Cerebellar cortex (tissue), 1 donor: ENCODE results near the gene RGL4.
A peak's percentile ranks its signal among the peaks of the same experiment; 100 is the strongest.
"Not testable (repeated sequence)": the region's sequence is repeated elsewhere in the genome, so short reads cannot be mapped to it uniquely, and the experiment has no call there.

Experiments
- DNase-seq: peaks from one replicate; pipeline ENCODE4 v3.0.0-alpha.2; 2015; ENCODE audit warnings: low spot score

Gene RGL4

GRCh38 chr22:23690713-23691112 lies at the start of gene RGL4:
TSS of gene RGL4 (plus strand) at chr22:23691013. CDS start at chr22:23692031, 1,018 bp downstream.
- no peak for DNase-seq

DNA sequence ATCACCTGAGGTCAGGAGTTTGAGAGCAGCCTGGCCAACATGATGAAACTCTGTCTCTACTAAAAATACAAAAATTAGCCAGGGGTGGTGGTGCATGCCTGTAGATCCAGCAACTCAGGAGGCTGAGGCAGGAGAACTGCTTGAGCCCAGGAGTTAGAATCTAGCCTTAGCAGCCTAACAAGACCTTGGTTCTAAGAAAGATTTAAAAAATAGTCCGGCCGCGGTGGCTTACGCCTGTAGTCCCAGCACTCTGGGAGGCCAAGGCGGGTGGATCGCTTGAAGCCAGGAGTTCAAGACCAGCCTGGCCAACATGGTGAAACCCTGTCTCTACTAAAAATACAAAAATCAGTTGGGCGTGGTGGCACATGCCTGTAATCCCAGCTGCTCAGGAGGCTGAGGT lies 44.3 kb upstream of the RGL4 start:
- not testable (repeated sequence) for DNase-seq

GRCh38 chr22:23649071-23649501 lies 41.7 kb upstream of the RGL4 start:
- no peak for DNase-seq

DNA sequence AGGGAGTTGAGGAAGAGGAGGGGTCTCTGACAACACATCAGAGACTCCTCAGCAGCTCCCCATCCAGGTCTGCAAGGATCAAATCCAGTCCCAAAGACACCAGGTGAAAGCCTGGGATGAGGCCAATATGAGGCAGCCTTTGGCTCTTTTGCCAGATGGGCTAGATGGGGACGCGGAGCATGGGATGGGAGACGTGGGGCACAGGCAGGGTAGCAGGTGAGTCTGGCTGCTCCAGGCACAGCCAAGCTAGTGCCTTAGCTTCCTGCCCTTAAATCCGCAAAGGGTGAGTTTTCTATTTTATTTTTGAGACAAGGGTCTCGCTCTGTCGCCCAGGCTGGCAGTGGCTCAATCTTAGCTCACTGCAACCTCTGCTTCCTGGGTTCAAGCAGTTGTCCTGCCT lies 39.1 kb upstream of the RGL4 start:
- DNase-seq, result no peak

- DNase-seq, result no peak
Measured at GRCh38 chr22:23652286-23652685, 38.5 kb upstream of the RGL4 start.

DNA sequence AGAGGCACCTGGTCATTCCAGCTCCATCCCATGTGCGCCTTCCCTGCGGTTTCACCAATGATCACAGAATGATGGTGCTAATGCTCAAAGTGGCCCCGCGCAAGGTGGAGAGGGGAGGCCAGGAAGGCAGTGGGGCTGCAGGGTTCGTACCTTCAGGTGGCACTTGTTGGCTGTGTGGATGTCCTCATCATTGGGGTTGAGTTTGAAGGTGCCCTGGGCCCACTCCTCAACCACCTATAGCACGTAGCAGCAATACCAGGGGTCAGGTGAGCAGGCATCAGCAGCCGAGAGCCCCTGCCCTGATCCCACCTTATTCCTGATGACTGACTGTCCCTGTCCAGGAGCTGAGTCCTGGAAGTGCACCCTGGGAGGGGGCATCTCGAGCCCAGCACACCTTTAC lies 38.1 kb upstream of the RGL4 start:
- no peak for DNase-seq

- DNase-seq, result no peak
Measured at GRCh38 chr22:23655891-23656475, 34.8 kb upstream of the RGL4 start.

- no peak for DNase-seq
Measured at GRCh38 chr22:23657727-23658126, 33.1 kb upstream of the RGL4 start.

- DNase-seq, result not testable (repeated sequence)
Measured at GRCh38 chr22:23660381-23660780, 30.4 kb upstream of the RGL4 start.

DNA sequence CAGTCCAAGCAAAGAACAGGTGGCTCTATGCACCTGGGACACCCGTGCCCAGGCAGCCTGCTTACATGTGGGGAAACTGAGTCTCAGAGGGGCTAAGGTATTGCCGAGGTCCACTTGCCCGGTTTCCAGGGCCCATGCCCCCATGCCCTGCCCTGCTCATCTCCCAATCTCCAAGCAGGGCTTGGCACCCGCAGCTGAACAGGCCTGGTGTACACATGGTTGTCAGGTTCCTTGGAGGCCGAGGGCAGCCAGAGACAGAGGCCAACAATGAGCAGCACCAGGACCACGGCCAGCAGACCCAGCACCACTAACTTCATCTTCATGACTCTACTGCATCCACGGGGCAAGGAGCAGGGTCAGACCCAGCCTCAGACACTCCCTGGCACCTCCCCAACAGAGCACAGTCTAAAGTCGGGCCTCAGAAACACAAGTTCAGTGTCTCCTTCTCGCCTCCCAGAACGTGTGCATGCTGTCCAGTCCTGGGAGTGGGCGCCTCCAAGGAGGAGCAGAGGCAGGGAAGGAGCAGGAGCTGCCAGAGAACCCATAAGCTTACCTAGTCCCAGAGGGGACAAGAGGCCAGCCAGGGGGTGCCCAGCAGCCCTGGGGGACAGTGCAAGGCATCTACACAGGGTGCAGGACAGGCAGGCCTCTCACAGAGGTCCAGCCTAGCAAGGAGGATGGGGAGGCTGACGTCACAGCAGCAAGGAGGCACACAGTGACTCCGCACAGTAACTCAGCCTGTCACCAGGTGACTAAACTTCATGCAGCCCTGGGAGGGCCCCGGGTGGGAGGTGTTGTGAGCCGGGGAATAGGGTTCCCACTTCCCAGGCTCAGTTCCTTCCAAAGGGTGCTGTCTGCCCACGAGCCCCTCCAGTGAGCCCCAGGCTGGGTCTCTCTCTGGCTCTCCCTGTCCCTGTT lies 20.2 kb upstream of the RGL4 start:
- DNase-seq, result no peak

GRCh38 chr22:23671387-23671786 lies 19.4 kb upstream of the RGL4 start:
- DNase-seq, result not testable (repeated sequence)

DNA sequence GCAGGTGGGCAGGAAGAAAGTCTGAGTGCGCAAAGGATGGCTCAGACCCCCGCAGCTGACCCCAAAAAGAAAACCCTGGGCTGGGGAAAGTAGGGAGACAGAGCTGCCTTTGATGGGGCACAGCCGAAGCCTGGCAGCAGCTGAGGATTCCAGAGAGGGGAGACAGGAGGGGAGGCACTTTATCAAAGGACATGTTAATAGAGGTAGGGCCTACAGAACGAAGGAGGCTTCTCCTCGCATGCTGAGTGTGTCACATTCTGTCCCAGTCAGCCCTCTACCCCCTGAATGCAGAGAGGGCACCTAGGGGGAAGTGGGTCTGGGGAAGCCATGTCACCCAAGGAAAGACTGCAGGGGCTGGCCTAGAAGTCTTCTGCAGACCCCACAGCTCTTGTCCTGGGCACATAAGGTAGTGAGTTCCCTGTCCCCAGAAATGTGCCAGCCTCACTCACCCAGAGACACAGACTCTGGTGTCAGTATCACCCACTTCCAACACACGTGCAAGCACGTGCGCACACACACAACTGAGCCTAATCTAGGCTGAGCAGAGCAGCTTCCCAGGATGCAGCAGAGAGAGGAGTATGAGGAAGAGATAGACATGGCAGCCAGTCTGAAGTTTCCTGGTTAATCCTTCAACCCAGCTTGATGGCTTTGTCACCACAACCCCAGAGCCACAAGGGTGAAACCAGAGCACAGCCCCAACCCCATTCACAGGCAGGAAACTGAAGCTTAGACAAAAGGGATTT lies 18.3 kb upstream of the RGL4 start:
- DNase-seq, result not testable (repeated sequence)

- no peak for DNase-seq
Measured at GRCh38 chr22:23673050-23673620, 17.7 kb upstream of the RGL4 start.

DNA sequence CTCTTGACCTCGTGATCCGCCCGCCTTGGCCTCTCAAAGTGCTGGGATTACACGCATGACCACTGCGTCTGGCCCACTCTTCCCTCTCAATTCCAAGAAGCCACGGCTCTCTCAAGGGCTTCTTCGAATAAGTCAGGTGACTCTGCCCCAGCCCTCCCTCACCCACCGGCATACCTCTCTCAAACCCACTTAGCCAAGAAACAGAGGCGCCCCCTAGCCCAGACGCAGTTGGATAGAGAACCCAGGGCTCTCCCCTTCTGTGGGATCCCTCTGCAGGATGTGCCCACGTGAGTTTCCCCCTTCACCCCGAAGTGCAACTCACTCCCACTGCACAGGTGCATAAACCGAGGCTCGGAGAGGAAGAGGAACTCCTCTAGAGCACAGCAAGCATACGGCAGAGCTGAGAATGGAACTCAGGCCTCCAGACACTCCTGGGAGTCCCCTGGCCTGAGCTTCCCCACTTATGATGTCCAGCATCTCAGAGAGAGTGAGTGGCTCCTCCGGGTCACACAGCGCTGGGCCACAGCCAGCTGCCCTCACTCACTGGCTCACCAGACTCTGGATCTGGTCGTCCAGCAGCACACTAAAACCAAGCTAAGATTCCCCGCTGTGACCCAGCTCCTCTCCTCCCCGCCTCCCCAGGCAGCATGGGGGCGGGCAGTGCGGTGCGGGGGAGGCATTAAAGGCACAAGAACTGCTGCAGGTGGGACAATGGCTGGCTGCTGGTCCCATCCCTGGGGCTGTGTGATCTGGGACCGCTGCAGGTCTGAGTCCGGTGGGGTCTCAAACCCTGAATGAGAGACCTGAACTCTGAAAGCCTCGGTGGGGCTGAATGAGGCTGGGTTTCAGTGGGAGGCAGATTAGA lies 16.8 kb upstream of the RGL4 start:
- DNase-seq, result no peak

DNA sequence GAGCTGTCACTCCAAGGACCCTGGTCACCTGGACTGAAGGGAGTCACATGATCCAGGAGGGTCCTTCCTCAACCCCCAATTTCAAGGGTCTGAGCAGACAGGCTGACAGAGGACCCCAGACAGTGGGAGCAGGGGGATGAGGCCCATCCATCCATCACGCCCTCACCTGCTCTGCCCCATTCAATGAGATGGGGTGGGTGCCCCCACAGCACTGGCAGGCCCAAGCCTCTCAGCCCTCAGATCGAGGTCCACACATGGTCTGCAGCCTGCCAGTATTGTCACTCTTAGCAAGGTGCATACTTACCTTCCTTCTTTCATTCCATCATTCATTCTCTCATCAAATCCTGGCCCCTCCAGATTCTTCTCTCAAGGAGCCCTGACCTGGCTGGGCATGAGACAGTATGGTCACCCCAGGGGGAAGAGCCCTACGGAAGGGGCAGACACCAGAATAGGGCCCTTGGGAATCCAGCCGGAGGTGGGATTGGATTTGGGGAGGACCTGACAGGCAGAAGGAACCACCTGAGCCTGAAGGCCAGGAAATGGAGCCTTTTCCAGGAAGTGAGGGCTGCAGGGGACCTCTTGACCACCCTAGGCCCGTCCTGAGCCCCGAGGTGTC lies 15.8 kb upstream of the RGL4 start:
- not testable (repeated sequence) for DNase-seq

DNA sequence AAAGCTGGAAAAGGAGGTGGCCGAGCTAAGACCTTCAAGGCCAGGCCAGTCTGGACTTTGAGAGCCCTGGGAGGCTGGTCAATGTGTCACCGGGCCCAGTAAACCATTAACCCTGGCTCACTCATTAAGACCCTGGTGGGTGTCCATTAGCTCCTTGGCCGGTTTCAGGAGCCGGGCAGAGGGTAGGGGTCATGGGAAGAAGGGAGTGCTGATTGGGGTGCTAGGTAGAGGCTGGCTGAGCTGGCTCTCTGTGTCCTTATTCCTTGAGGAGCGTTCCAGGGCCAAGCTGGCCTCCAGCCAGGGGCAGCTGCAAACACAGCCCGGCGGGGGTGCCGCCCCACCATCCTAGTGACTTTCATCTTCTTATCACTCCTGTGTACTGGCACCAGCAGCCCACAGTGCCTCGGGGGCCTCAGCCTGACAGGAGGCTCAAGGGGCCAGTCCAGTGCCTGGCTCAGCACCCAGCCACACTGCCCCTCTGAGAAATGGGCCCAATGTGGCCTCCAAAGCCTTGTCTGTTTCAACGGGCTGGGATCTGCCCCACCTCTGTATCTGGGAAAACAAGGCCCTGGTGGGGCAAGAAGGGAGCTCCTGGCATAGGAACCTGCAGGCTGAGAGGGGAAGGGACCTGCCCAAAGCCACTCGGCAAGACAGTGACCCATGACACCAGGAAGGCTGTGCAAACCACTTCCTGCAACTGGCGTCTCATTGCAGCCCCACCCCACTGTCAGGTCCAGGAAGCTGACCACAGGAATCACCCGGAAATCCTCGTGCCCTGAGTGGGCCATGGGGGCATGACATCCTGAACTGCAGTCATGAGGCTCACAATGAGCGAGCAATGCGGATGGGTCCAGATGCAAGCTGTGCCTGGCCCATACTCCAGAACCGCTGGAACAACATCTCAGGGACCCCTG lies 15.1 kb upstream of the RGL4 start:
- DNase-seq, result no peak

GRCh38 chr22:23676841-23677700 lies 13.7 kb upstream of the RGL4 start:
- not testable (repeated sequence) for DNase-seq

DNA sequence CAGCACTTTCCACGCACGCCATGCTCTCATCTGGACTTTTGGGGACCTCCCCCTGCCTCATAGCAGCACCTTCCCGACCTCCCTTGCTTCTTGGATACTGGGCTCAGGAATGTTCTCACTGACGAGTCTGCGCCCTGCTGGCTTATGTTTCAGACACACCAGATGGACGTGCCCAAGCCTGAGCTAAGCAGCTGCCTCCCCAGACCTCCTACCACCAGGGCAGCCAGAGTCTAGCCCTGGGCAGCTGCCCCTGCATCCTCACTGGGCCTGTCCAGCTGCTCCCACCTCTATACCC lies 13.2 kb upstream of the RGL4 start:
- DNase-seq, result peak; percentile 77

GRCh38 chr22:23678133-23678532 lies 12.7 kb upstream of the RGL4 start:
- no peak for DNase-seq
